Upper lobe of left lung (tissue), 6 donors: ENCODE measurements around the gene SRSF1. TPM values are rescaled to one million over a fixed set of nuclear protein-coding genes. Genes with fewer than 3 reads are reported as not detected.
"Not testable (repeated sequence)": the region's sequence is repeated elsewhere in the genome, so short reads cannot be mapped to it uniquely, and the experiment has no call there.

Source experiments
- ATAC-seq, 2 donors: fragments of 200-7000 bp; cut with Tn5 transposase; one replicate each; pipeline ENCODE4 v1.9.1; 2022; ENCODE audit warnings: mild to moderate bottlenecking in 2 of 2, moderate library complexity in 2 of 2; ENCODE audit not compliant: low FRiP score in 2 of 2
- DNase-seq, 2 donors: peaks; one replicate each; pipeline ENCODE4 v3.0.0-alpha.2; 2019 to 2020
- H3K27ac ChIP-seq, 4 donors: fragments of 200-600 bp; sonication (generic); one replicate each; pipeline ENCODE4 v1.5.1; 2016 to 2019
- H3K27me3 ChIP-seq, 4 donors: fragments of 200-600 bp; sonication (generic); one replicate each; pipeline ENCODE4 v1.5.1; 2017 to 2019
- H3K36me3 ChIP-seq, 4 donors: fragments of 200-600 bp; sonication (generic); one replicate each; pipeline ENCODE4 v1.5.1; 2016 to 2019
- H3K4me1 ChIP-seq, 4 donors: fragments of 200-600 bp; sonication (generic); one replicate each; pipeline ENCODE4 v1.5.1; 2018 to 2019
- H3K4me3 ChIP-seq, 4 donors: fragments of 200-600 bp; sonication (generic); one replicate each; pipeline ENCODE4 v1.5.1; 2017 to 2019; ENCODE audit warnings: mild to moderate bottlenecking in 2 of 4, moderate library complexity in 1 of 4
- H3K9me3 ChIP-seq, 4 donors: fragments of 200-600 bp; sonication (generic); one replicate each; pipeline ENCODE4 v1.5.1; 2018 to 2019
- EP300 ChIP-seq, 4 donors: sonication (generic); formaldehyde crosslinking; IDR thresholded peaks; one replicate each; pipeline ENCODE4 v1.5.1; 2017; ENCODE audit warnings: antibody characterized with exemption in 4 of 4, control low read depth in 2 of 4
- POLR2A ChIP-seq, 4 donors: fragments of 450-650 bp; IDR thresholded peaks; one replicate each; pipeline ENCODE4 v1.5.1; 2016 to 2017; ENCODE audit warnings: antibody characterized with exemption in 4 of 4, mild to moderate bottlenecking in 2 of 4
- POLR2AphosphoS5 ChIP-seq, 2 donors: sonication (generic); formaldehyde crosslinking; IDR thresholded peaks; one replicate each; pipeline ENCODE4 v1.5.1; 2017; ENCODE audit warnings: antibody characterized with exemption in 2 of 2
- WGBS, 2 donors: methylation state at CpG; one replicate each; pipeline ENCODE4 v1.1.5; 2017 to 2018; 5-methylcytosine and 5-hydroxymethylcytosine counted together
- total RNA-seq, 6 donors: library from RNA; depleted of rRNA in 4 of 6; stranded (reverse); fragments of >200 nt in 4 of 6; gene quantifications; one replicate each; pipeline versions ENCODE4 v1.1.0 to v1.2.1, GENCODE V29; 2016 to 2021
- TF ChIP-seq, protein P1 (sequence below), 6 experiments: fragments of 450-650 bp in 4 of 6; fragments of 200-600 bp in 2 of 6; sonication (generic) in 2 of 6; IDR thresholded peaks; one replicate each; pipeline ENCODE4 v1.5.1; 2016 to 2019; ENCODE audit warnings: antibody characterized with exemption in 6 of 6
- donor health status: DM: no; HTN: no; CAD: no; lungs with moderate emphysema.
- donor health status: DM: no; HTN: yes; CAD: no; lungs with severe emphysema.

The SRSF1 gene
- total RNA-seq, 6 donors from 2014 or later, result 109 to 393 (median 160) TPM

- DNase-seq, result no peak
- WGBS, 2 donors, result 89 to 92% methylated on average over 5 of the region's 5 CpGs
Measured at GRCh38 chr17:57966246-57966645, 40.8 kb downstream of the SRSF1 start.

DNA sequence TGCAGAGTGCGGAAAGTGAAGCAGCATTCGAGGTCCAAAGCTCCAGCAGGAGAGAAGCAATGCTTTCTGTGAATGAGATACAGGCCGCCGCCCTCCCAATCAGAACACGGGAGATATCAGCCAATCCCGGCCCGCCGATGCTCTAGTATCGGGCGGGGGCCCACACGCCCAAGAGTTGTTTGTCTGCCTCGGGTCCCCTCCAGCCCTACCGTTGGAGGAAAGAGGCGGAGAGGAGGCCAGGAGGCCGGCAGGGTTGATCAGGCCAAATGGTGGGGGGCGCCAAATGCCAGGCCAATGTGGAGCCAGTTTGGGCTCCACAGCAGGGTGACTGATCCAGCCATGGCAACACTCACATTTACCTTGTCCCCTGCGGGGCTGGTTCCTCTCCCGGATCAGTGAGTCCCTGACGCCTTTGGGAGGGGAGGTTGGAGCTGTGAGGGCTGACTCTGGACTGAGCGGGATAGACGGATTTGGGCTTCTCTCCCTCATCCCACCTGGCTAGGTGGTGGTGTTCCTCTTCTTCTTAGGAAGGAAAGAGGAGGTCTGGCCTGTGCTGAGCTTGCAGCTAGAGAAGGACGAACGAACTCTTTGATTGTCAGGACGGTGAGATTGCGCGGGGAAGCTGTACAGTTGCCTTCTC is 41.4 kb downstream of the SRSF1 start:
- Histone ChIP-seq H3K4me3 (no peak overlapping the region), H3K36me3 (no peaks in the 10 kb centered on the region), H3K27me3 (no peaks in the 10 kb centered on the region), H3K27ac (no peak overlapping the region), H3K4me1 (no peaks in the 10 kb centered on the region), H3K9me3 (no peaks in the 10 kb centered on the region)
- TF ChIP-seq POLR2AphosphoS5 (IDR thresholded peaks at IDR 0.05) (no peak), POLR2A (IDR thresholded peaks at IDR 0.05) (no peak), EP300 (IDR thresholded peaks at IDR 0.05) (no peak)
- TF ChIP-seq, protein P1, sequence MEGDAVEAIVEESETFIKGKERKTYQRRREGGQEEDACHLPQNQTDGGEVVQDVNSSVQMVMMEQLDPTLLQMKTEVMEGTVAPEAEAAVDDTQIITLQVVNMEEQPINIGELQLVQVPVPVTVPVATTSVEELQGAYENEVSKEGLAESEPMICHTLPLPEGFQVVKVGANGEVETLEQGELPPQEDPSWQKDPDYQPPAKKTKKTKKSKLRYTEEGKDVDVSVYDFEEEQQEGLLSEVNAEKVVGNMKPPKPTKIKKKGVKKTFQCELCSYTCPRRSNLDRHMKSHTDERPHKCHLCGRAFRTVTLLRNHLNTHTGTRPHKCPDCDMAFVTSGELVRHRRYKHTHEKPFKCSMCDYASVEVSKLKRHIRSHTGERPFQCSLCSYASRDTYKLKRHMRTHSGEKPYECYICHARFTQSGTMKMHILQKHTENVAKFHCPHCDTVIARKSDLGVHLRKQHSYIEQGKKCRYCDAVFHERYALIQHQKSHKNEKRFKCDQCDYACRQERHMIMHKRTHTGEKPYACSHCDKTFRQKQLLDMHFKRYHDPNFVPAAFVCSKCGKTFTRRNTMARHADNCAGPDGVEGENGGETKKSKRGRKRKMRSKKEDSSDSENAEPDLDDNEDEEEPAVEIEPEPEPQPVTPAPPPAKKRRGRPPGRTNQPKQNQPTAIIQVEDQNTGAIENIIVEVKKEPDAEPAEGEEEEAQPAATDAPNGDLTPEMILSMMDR (IDR thresholded peaks at IDR 0.05), result no peak
- DNase-seq, result peak in 1 of 2 donors; percentile 40
- WGBS, 2 donors, result 87 to 89% methylated on average over 21 to 26 of the region's 26 CpGs
- ATAC-seq, result no peak

More at GRCh38 chr17:57966246-57966645, 40.8 kb downstream of the SRSF1 start:
- Histone ChIP-seq H3K4me3 (no peak overlapping the region), H3K4me1 (no peaks in the 10 kb centered on the region), H3K27me3 (no peaks in the 10 kb centered on the region), H3K9me3 (no peaks in the 10 kb centered on the region), H3K27ac (no peak overlapping the region), H3K36me3 (no peaks in the 10 kb centered on the region)
- no peak for TF ChIP-seq EP300 (IDR thresholded peaks at IDR 0.05)
- TF ChIP-seq POLR2AphosphoS5 (IDR thresholded peaks at IDR 0.05), result no peak
- TF ChIP-seq POLR2A (IDR thresholded peaks at IDR 0.05), result no peak
- TF ChIP-seq, protein P1 (IDR thresholded peaks at IDR 0.05), result no peak
- ATAC-seq, result no peak

GRCh38 chr17:57963149-57963511 is 43.9 kb downstream of the SRSF1 start:
- Histone ChIP-seq H3K4me3 (no peak overlapping the region), H3K9me3 (no peaks in the 10 kb centered on the region), H3K36me3 (no peaks in the 10 kb centered on the region), H3K27me3 (no peaks in the 10 kb centered on the region), H3K27ac (no peak overlapping the region), H3K4me1 (no peaks in the 10 kb centered on the region)
- no peak for ATAC-seq
- TF ChIP-seq POLR2A (IDR thresholded peaks at IDR 0.05) (no peak), POLR2AphosphoS5 (IDR thresholded peaks at IDR 0.05) (no peak), EP300 (IDR thresholded peaks at IDR 0.05) (no peak)
- TF ChIP-seq, protein P1 (IDR thresholded peaks at IDR 0.05), result no peak
- 90 to 93% methylated on average over 6 of the region's 6 CpGs for WGBS, 2 donors
- DNase-seq, result no peak

- Histone ChIP-seq H3K4me1 (no peaks in the 10 kb centered on the region), H3K4me3 (no peak overlapping the region), H3K27me3 (no peaks in the 10 kb centered on the region), H3K36me3 (no peaks in the 10 kb centered on the region), H3K27ac (no peak overlapping the region), H3K9me3 (no peaks in the 10 kb centered on the region)
- no peak for ATAC-seq
- TF ChIP-seq POLR2A (IDR thresholded peaks at IDR 0.05), result no peak
- DNase-seq, result no peak
- WGBS, 2 donors, result 71 to 75% methylated on average over 8 of the region's 8 CpGs
Measured at GRCh38 chr17:57962279-57963148, 44.5 kb downstream of the SRSF1 start.

DNA sequence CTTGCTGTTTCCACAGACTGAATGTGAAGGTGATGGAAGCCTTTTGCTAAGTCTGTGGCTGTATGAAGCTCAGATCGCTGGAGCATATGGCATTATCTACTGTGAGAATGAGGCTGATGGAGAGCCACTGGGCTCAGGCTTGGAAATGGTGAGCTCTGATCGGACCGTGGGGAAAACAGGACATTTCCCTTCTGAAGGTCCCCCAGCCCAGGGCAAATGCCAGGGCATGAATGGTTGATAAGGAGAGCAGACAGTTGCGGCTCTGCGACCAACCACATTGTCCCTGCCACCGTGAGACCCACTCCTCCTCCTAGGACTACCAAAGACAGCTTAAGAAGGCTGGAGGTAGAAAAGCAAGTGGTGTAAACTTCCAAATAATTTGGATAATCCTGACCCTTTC is 47.1 kb downstream of the SRSF1 start:
- H3K36me3 ChIP-seq, result no peaks in the 10 kb centered on the region
- no peak for TF ChIP-seq POLR2AphosphoS5 (IDR thresholded peaks at IDR 0.05)
- no peak for TF ChIP-seq POLR2A (IDR thresholded peaks at IDR 0.05)
- no peak for TF ChIP-seq EP300 (IDR thresholded peaks at IDR 0.05)
- TF ChIP-seq, protein P1 (IDR thresholded peaks at IDR 0.05), result no peak
- ATAC-seq (no peak), DNase-seq (no peak)
- peaks cover 10 to 12% (median 11%) of the 10 kb centered on the region in 4 donors for H3K4me1 ChIP-seq
- WGBS, 2 donors, result 89 to 91% methylated on average over 6 of the region's 6 CpGs
- H3K9me3 ChIP-seq, result no peaks in the 10 kb centered on the region
- H3K4me3 ChIP-seq, result no peak overlapping the region
- H3K27me3 ChIP-seq, result no peaks in the 10 kb centered on the region
- H3K27ac ChIP-seq, result no peak overlapping the region

DNA sequence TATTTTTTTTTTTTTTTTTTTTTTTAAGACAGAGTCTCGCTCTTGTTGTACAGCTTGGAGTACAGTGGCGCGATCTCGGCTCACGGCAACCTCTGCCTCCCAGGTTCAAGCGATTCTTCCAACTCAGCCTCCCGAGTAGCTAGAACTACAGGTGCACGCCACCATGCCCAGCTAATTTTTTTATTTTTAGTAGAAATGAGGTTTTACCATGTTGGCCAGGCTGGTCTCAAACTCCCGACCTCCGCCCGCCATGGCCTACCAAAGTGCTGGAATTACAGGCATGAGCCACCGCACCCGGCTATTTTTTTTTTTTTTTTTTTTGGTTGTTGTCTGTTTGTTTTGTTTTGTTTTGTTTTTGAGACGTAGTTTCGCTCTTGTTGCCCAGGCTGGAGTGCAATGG is 48.7 kb downstream of the SRSF1 start:
- WGBS, 2 donors, result 96 to 97% methylated on average over 15 of the region's 15 CpGs
- not testable (repeated sequence) for H3K9me3 ChIP-seq, H3K4me3 ChIP-seq, H3K27me3 ChIP-seq, ATAC-seq, H3K27ac ChIP-seq, H3K36me3 ChIP-seq
- DNase-seq, result peak in 1 of 2 donors; percentile 11
- H3K4me1 ChIP-seq, result peaks cover 15 to 26% (median 21%) of the 10 kb centered on the region in 4 donors
